ENCODE results near the gene UST.

UST gene

DNA sequence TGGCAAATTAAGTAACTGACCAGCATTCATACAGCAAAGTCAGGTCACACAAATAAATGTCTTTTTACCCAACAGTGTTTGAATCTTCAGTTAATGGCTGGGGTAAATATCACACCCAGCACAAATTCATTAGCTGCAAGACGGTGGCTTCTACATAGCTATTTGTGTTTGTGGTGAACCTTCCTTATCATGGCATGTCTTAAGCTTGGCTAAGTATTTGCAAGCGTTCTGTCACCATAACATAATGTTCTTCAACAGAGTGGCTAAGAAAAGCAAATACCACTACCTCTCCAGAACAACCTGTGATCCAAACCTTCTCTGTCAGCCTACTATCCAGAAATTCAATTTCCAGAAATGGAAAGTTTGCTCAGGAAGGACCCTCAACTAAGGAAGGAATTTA lies 315.1 kb downstream of the UST start:
- TF ChIP-seq, protein P1, sequence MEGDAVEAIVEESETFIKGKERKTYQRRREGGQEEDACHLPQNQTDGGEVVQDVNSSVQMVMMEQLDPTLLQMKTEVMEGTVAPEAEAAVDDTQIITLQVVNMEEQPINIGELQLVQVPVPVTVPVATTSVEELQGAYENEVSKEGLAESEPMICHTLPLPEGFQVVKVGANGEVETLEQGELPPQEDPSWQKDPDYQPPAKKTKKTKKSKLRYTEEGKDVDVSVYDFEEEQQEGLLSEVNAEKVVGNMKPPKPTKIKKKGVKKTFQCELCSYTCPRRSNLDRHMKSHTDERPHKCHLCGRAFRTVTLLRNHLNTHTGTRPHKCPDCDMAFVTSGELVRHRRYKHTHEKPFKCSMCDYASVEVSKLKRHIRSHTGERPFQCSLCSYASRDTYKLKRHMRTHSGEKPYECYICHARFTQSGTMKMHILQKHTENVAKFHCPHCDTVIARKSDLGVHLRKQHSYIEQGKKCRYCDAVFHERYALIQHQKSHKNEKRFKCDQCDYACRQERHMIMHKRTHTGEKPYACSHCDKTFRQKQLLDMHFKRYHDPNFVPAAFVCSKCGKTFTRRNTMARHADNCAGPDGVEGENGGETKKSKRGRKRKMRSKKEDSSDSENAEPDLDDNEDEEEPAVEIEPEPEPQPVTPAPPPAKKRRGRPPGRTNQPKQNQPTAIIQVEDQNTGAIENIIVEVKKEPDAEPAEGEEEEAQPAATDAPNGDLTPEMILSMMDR (conservative IDR thresholded peaks at IDR 0.05; ENCODE audit: low read depth, low read length) = no peak
- no peak overlapping the region for H3K27ac ChIP-seq
- no peaks in the 10 kb centered on the region for H3K36me3 ChIP-seq (ENCODE audit: insufficient read depth)
- no peaks in the 10 kb centered on the region for H3K27me3 ChIP-seq (ENCODE audit: insufficient read depth, low read depth)
- H4K20me1 ChIP-seq (ENCODE audit: insufficient read depth) = no peaks in the 10 kb centered on the region
- H3K9ac ChIP-seq = no peak overlapping the region
- H3K79me2 ChIP-seq (ENCODE audit: insufficient read depth, low read depth) = no peaks in the 10 kb centered on the region
- H3K4me3 ChIP-seq (IDR thresholded peaks at IDR 0.05; ENCODE audit: insufficient read depth, low read depth, low read length) = no peak overlapping the region
- no peaks in the 10 kb centered on the region for H3K4me1 ChIP-seq (ENCODE audit: low read depth, poor library complexity, severe bottlenecking)
- no peak overlapping the region for H3K4me2 ChIP-seq
- H2AFZ ChIP-seq (ENCODE audit: low read depth) = no peak overlapping the region

DNA sequence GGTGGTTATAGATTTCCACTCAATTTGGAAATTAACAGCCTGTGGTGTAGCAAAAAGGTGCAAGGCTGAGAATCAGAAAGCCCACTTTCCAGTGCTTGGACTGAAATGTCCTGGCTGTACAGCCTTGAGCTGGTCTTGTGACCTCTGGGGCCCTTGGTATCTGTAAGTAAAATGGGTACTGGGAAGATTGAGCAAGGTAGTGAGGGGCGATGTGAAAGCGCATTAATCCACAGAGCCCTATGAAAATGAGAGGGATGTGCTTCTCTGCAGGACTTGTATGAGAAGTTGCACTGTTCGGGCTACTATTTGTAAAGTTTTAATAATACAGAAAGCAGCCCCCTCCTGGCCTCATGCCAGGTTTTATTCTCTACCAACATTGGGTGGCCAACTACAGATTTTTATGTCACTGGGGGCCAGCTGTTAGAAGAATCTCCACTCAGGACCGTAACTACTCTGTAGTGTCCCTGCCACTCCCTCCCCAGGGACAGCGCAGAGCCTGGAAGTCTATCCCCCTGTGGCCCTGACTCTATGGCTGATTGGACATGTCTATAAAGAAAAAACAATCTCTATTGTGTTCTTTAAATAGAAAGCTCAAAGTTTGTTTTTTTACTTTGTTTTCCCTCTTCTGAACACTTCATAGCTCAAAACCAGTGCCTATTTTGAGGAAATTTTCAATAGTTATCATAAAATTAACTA lies 316.0 kb downstream of the UST start:
- H3K9ac ChIP-seq = no peak overlapping the region

DNA sequence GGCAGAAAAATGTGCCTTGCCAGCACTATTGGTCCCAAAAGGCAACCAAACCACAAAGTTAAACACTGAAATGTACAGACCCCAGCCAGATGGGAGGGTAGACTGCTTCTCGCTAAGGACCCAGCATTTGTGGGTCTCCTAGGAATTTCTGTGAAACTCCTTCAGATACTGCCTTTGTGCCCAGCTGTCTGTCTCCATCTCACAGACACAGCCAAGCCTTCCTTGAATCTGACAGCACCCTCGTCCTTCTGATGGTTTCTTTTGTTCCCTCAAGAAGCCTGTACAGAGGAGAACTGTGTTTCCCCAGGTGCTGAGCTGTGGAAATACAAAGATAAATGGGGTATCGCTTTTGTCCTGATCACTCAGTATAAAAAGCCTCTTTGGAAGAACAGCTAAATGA lies 316.6 kb downstream of the UST start:
- Histone ChIP-seq H3K9ac (no peak overlapping the region), H3K4me2 (no peak overlapping the region), H3K79me2 (ENCODE audit: insufficient read depth, low read depth) (no peaks in the 10 kb centered on the region), H3K4me3 (IDR thresholded peaks at IDR 0.05; ENCODE audit: insufficient read depth, low read depth, low read length) (no peak overlapping the region), H3K36me3 (ENCODE audit: insufficient read depth) (no peaks in the 10 kb centered on the region), H3K27me3 (ENCODE audit: insufficient read depth, low read depth) (no peaks in the 10 kb centered on the region), H4K20me1 (ENCODE audit: insufficient read depth) (no peaks in the 10 kb centered on the region), H2AFZ (ENCODE audit: low read depth) (no peak overlapping the region), H3K27ac (no peak overlapping the region), H3K4me1 (ENCODE audit: low read depth, poor library complexity, severe bottlenecking) (no peaks in the 10 kb centered on the region)
- TF ChIP-seq, protein P1 (conservative IDR thresholded peaks at IDR 0.05; ENCODE audit: low read depth, low read length) = no peak

More for the DNA sequence above, 316.0 kb downstream of the UST start:
- no peaks in the 10 kb centered on the region for H3K27me3 ChIP-seq (ENCODE audit: insufficient read depth, low read depth)
- no peak overlapping the region for H2AFZ ChIP-seq (ENCODE audit: low read depth)
- no peak overlapping the region for H3K27ac ChIP-seq
- H4K20me1 ChIP-seq (ENCODE audit: insufficient read depth) = no peaks in the 10 kb centered on the region
- TF ChIP-seq, protein P1 (conservative IDR thresholded peaks at IDR 0.05; ENCODE audit: low read depth, low read length) = no peak
- H3K79me2 ChIP-seq (ENCODE audit: insufficient read depth, low read depth) = no peaks in the 10 kb centered on the region
- no peak overlapping the region for H3K4me2 ChIP-seq
- no peaks in the 10 kb centered on the region for H3K36me3 ChIP-seq (ENCODE audit: insufficient read depth)
- H3K4me3 ChIP-seq (IDR thresholded peaks at IDR 0.05; ENCODE audit: insufficient read depth, low read depth, low read length) = no peak overlapping the region
- no peaks in the 10 kb centered on the region for H3K4me1 ChIP-seq (ENCODE audit: low read depth, poor library complexity, severe bottlenecking)

- H3K79me2 ChIP-seq (ENCODE audit: insufficient read depth, low read depth) = no peaks in the 10 kb centered on the region
- no peaks in the 10 kb centered on the region for H3K4me1 ChIP-seq (ENCODE audit: low read depth, poor library complexity, severe bottlenecking)
- H3K4me3 ChIP-seq (IDR thresholded peaks at IDR 0.05; ENCODE audit: insufficient read depth, low read depth, low read length) = no peak overlapping the region
- no peak overlapping the region for H3K27ac ChIP-seq
- no peak overlapping the region for H3K9ac ChIP-seq
- no peaks in the 10 kb centered on the region for H3K27me3 ChIP-seq (ENCODE audit: insufficient read depth, low read depth)
- no peaks in the 10 kb centered on the region for H4K20me1 ChIP-seq (ENCODE audit: insufficient read depth)
- H3K4me2 ChIP-seq = no peak overlapping the region
- TF ChIP-seq, protein P1 (conservative IDR thresholded peaks at IDR 0.05; ENCODE audit: low read depth, low read length) = no peak
- no peak overlapping the region for H2AFZ ChIP-seq (ENCODE audit: low read depth)
- H3K36me3 ChIP-seq (ENCODE audit: insufficient read depth) = no peaks in the 10 kb centered on the region
Observed at GRCh38 chr6:149064001-149064659, 317.3 kb downstream of the UST start.

Data from KMS-11 (cell line).